Nephron progenitor cell (in vitro differentiated cells): ENCODE results near the gene INSIG2.

Experiments
- DNase-seq: peaks from one replicate; pipeline ENCODE4 v3.0.0; 2021
- H3K27ac Mint-ChIP-seq: 2 replicates; pipeline ENCODE4 v1.8.0; 2021; ENCODE audit warnings: mild to moderate bottlenecking, moderate library complexity, mixed read lengths
- H3K27me3 Mint-ChIP-seq: 2 replicates; pipeline ENCODE4 v1.8.0; 2021; ENCODE audit warnings: mild to moderate bottlenecking, low read depth, mixed read lengths; ENCODE audit not compliant: poor library complexity
- H3K36me3 Mint-ChIP-seq: 2 replicates; pipeline ENCODE4 v1.8.0; 2021; ENCODE audit warnings: low read depth, mixed read lengths
- H3K4me1 Mint-ChIP-seq: 2 replicates; pipeline ENCODE4 v1.8.0; 2021; ENCODE audit warnings: mixed read lengths
- H3K4me3 Mint-ChIP-seq: 2 replicates; pipeline ENCODE4 v1.8.0; 2021; ENCODE audit warnings: mild to moderate bottlenecking, moderate library complexity, mixed read lengths
- H3K9me3 Mint-ChIP-seq: 2 replicates; pipeline ENCODE4 v1.8.0; 2021; ENCODE audit warnings: mild to moderate bottlenecking, moderate library complexity, mixed read lengths
- TF ChIP-seq, protein P1 (sequence below): fragments of 200-600 bp; sonication (generic); IDR thresholded peaks from 2 replicates; pipeline ENCODE4 v1.5.0; 2021; ENCODE audit warnings: antibody characterized with exemption

The INSIG2 gene

DNA sequence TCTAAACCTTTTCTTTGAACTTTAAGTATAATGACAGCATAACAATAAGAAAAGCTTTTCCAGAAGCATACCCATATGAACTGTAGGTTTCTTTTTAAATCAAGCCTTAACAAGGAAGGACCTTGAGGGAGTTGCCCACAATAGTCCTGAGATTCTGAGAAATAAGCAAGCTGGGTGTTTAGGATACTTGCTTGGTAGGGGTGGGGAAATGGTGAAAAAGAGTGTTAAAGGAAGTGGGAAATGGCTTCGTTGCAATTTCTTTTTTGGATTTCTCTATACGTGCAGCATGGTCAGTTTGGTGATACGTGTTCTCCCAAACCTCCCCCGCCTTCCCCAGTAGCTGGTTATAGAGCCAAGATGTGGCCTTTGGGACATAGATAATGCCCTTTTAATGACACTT, 17.2 kb downstream of the INSIG2 start:
- Mint-ChIP-seq H3K36me3 (peaks cover 55% of the 10 kb centered on the region), H3K4me3 (no peak overlapping the region), H3K27me3 (no peaks in the 10 kb centered on the region), H3K27ac (no peak overlapping the region), H3K4me1 (peaks cover 37% of the 10 kb centered on the region), H3K9me3 (no peaks in the 10 kb centered on the region)
- TF ChIP-seq, protein P1, sequence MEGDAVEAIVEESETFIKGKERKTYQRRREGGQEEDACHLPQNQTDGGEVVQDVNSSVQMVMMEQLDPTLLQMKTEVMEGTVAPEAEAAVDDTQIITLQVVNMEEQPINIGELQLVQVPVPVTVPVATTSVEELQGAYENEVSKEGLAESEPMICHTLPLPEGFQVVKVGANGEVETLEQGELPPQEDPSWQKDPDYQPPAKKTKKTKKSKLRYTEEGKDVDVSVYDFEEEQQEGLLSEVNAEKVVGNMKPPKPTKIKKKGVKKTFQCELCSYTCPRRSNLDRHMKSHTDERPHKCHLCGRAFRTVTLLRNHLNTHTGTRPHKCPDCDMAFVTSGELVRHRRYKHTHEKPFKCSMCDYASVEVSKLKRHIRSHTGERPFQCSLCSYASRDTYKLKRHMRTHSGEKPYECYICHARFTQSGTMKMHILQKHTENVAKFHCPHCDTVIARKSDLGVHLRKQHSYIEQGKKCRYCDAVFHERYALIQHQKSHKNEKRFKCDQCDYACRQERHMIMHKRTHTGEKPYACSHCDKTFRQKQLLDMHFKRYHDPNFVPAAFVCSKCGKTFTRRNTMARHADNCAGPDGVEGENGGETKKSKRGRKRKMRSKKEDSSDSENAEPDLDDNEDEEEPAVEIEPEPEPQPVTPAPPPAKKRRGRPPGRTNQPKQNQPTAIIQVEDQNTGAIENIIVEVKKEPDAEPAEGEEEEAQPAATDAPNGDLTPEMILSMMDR, result no peak
- no peak for DNase-seq

DNA sequence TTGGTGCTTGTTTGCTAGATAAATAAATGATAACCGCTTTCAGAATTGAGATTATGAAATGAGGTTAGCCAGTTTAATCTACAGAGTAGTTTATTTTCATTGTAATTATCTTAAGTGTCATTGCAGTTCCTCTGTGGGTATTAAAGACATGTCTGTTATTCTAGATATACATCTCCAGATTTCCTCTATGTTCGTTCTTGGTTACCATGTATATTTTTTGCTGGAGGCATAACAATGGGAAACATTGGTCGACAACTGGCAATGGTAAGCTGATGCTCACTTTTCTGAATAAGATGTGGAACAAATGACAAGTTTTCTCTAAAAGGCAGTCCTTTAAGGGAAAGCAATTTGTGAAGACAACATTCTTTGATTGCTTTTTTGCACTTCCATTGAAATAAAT, 18.7 kb downstream of the INSIG2 start:
- H3K4me1 Mint-ChIP-seq, result peaks cover 23% of the 10 kb centered on the region
- TF ChIP-seq, protein P1, result no peak
- no peaks in the 10 kb centered on the region for H3K27me3 Mint-ChIP-seq
- H3K36me3 Mint-ChIP-seq, result peaks cover 63% of the 10 kb centered on the region
- H3K4me3 Mint-ChIP-seq, result no peak overlapping the region
- DNase-seq, result no peak
- H3K27ac Mint-ChIP-seq, result no peak overlapping the region
- H3K9me3 Mint-ChIP-seq, result no peaks in the 10 kb centered on the region

DNA sequence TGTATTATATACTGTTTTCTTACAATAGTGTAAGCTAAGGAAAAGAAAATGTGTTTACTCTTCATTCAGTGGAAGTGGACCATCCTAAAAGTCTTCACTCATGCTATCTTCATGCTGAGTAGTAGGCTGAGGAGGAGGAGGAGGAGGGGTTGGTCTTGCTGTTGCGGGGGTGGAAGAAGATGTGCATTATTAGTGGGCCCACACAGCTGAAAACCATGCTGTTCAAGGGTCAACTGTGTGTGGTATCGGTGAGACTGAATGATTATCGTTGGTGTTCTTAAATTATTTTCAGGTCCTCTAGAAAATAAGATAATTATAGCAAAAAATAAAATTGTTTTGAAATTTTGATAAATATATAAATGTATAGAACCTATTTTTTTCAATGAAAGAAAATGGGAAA, 22.0 kb downstream of the INSIG2 start:
- peaks cover 61% of the 10 kb centered on the region for H3K36me3 Mint-ChIP-seq
- no peak overlapping the region for H3K27ac Mint-ChIP-seq
- no peaks in the 10 kb centered on the region for H3K9me3 Mint-ChIP-seq
- no peak for DNase-seq
- TF ChIP-seq, protein P1, result no peak
- H3K27me3 Mint-ChIP-seq, result no peaks in the 10 kb centered on the region
- H3K4me1 Mint-ChIP-seq, result peaks cover 10% of the 10 kb centered on the region
- H3K4me3 Mint-ChIP-seq, result no peak overlapping the region

DNA sequence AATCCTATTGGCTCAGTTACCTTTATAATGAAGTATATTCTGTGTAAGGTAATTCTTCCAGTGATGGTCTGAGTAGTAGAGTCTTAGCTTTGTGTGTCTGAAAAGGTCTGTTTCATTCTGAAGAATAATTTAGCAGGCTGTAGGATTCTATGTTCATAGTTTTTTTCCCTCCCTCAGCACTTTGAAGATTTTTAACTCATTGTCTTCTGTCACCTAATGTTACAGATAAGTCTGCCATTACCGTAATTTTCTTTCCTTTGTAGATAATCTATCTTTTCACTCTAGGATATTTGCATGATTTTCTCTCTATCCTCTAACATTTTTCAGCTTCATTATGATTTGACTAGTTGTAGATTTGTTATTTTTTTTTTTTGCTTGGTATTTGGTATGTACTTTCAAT, 22.7 kb downstream of the INSIG2 start:
- H3K27me3 Mint-ChIP-seq, result no peaks in the 10 kb centered on the region
- H3K4me3 Mint-ChIP-seq, result no peak overlapping the region
- peaks cover 12% of the 10 kb centered on the region for H3K4me1 Mint-ChIP-seq
- H3K9me3 Mint-ChIP-seq, result no peaks in the 10 kb centered on the region
- peaks cover 55% of the 10 kb centered on the region for H3K36me3 Mint-ChIP-seq
- no peak overlapping the region for H3K27ac Mint-ChIP-seq
- DNase-seq, result no peak
- TF ChIP-seq, protein P1, result no peak

DNA sequence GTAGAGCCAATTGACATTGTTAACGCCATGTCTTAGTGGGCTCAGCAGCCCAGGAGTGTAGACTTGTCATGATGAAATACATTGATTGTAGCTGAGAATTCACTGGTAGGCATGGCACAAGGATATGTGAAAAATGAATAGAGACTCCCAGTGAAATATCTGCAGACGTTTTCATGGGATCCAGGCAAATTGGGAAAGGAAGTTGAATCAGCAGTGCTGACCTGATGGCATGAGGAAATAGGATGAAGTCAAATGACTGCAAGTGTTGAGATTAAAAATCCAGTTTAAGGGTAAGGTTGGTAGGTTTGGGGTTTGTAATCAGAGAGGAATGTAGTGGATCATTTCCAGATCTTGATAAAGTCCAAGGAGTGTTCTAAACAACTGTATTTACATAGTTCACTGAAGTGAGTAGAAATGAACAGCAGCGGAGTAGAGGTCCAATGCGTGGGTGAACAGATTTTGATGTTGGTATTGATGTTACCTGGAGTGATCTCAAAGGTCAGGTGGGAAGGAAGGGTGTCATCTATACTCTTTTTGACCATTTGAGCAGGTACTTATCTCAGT, 24.6 kb downstream of the INSIG2 start:
- Mint-ChIP-seq H3K4me1 (peaks cover 28% of the 10 kb centered on the region), H3K9me3 (no peaks in the 10 kb centered on the region), H3K27ac (peak overlapping the region; percentile 1), H3K36me3 (peaks cover 43% of the 10 kb centered on the region), H3K4me3 (no peak overlapping the region), H3K27me3 (peaks cover 8% of the 10 kb centered on the region)
- TF ChIP-seq, protein P1, result no peak
- DNase-seq, result no peak

DNA sequence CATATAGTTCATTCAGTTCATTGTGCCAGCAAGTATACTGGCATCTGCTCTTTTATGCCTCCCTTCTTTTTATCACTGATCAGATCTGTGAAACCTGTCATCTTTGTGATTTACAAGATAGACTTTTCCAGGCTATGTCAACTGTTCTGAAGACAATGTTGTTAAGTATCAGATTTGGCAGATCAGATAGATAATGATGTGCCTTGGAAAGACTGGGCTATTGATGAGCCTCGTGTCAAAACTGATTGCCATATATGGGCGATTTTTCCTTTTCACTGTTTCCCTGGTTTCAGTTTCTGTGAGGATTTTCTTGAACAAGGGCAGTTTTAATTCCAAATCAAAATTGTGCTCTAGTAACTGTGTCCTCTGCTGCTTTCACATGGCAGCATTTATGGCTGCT, 26.6 kb downstream of the INSIG2 start:
- peaks cover 43% of the 10 kb centered on the region for H3K4me1 Mint-ChIP-seq
- no peak for DNase-seq
- H3K27ac Mint-ChIP-seq, result no peak overlapping the region
- no peak overlapping the region for H3K4me3 Mint-ChIP-seq
- H3K9me3 Mint-ChIP-seq, result no peaks in the 10 kb centered on the region
- TF ChIP-seq, protein P1, result no peak
- H3K27me3 Mint-ChIP-seq, result peaks cover 8% of the 10 kb centered on the region
- peaks cover 27% of the 10 kb centered on the region for H3K36me3 Mint-ChIP-seq
